Uterus (tissue), 4 donors: ENCODE results near the gene SEC14L6. TPM values are rescaled to one million over a fixed set of nuclear protein-coding genes. Genes with fewer than 3 reads are reported as not detected.

Experiments used
- DNase-seq, 2 donors: peaks; one replicate each; pipeline ENCODE4 v3.0.0-alpha.2; 2019 to 2020
- H3K27ac ChIP-seq, 2 donors: fragments of 200-600 bp; sonication (generic); 1 replicate in 1 of 2; 2 replicates in 1 of 2; pipeline ENCODE4 v1.5.1; 2016 to 2018
- H3K27me3 ChIP-seq, 2 donors: fragments of 200-600 bp; sonication (generic); one replicate each; pipeline ENCODE4 v1.5.1; 2018 to 2019; ENCODE audit warnings: control low read depth in 1 of 2
- H3K36me3 ChIP-seq, 2 donors: fragments of 200-600 bp; sonication (generic); one replicate each; pipeline ENCODE4 v1.5.1; 2019; ENCODE audit warnings: control low read depth in 1 of 2
- H3K4me1 ChIP-seq, 2 donors: fragments of 200-600 bp; sonication (generic); one replicate each; pipeline ENCODE4 v1.5.1; 2018 to 2019; ENCODE audit warnings: control low read depth in 1 of 2
- H3K4me3 ChIP-seq, 2 donors: fragments of 200-600 bp; sonication (generic); 1 replicate in 1 of 2; 2 replicates in 1 of 2; pipeline ENCODE4 v1.5.1; 2018 to 2019; ENCODE audit warnings: mild to moderate bottlenecking in 1 of 2
- H3K9me3 ChIP-seq, 2 donors: fragments of 200-600 bp; sonication (generic); one replicate each; pipeline ENCODE4 v1.5.1; 2019; ENCODE audit warnings: control low read depth in 1 of 2
- POLR2A ChIP-seq, 2 donors: fragments of 450-650 bp; IDR thresholded peaks; one replicate each; pipeline ENCODE4 v1.6.1; 2016; ENCODE audit warnings: antibody characterized with exemption in 2 of 2, mild to moderate bottlenecking in 1 of 2, moderate library complexity in 1 of 2
- intact Hi-C: fragments of 100-400 bp; cut with DNase I; formaldehyde crosslinking; loops from one replicate; pipeline ENCODE4 v1.15.1; 2023; ENCODE audit warnings: low total_unique reads
- total RNA-seq, 4 donors: library from RNA; depleted of rRNA in 3 of 4; stranded (reverse); fragments of >200 nt in 3 of 4; gene quantifications; one replicate each; pipeline versions ENCODE4 v1.1.0 to v1.2.4, GENCODE V29; 2014 to 2023
- TF ChIP-seq, protein P1 (sequence below), 4 experiments: fragments of 200-600 bp in 2 of 4; fragments of 450-650 bp in 2 of 4; sonication (generic) in 2 of 4; IDR thresholded peaks; one replicate each; pipeline ENCODE4 v1.5.1; 2016 to 2019; ENCODE audit warnings: antibody characterized with exemption in 4 of 4, mild to moderate bottlenecking in 2 of 4, moderate library complexity in 1 of 4
- donor health status: DM: yes; HTN: yes; CAD: no.

The SEC14L6 gene
- total RNA-seq, 4 donors from 2014 or later: under 0.01 to 4.8 (median 4.0) TPM; not detected in 1

DNA sequence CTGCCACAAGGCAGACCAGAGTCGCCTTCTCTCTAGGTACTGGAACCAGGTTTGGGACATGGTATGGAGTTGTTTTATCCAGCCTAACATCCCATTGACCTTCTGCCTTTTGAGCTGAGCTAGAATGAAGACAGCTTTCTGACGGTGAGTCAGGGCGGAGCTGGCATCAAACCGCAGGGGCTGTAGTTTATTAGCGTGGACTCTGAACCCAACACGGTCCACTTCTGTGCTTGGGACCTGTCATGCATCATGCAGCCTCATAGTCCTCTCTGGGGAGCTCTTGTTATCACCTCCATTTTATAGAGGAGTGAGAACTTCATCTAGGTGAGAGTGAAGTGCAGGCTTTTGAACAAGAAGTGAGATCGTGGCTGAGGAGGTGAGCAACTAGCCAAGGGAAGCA, 19.6 kb upstream of the SEC14L6 start:
- no peaks in the 10 kb centered on the region for H3K9me3 ChIP-seq
- no peaks in the 10 kb centered on the region for H3K36me3 ChIP-seq
- no peak overlapping the region for H3K27ac ChIP-seq
- H3K4me3 ChIP-seq: no peak overlapping the region
- H3K27me3 ChIP-seq: no peaks in the 10 kb centered on the region
- intact Hi-C loops: no loop called here
- H3K4me1 ChIP-seq: no peaks in the 10 kb centered on the region
- no peak for DNase-seq
- no peak for TF ChIP-seq POLR2A (IDR thresholded peaks at IDR 0.05)
- TF ChIP-seq, protein P1, sequence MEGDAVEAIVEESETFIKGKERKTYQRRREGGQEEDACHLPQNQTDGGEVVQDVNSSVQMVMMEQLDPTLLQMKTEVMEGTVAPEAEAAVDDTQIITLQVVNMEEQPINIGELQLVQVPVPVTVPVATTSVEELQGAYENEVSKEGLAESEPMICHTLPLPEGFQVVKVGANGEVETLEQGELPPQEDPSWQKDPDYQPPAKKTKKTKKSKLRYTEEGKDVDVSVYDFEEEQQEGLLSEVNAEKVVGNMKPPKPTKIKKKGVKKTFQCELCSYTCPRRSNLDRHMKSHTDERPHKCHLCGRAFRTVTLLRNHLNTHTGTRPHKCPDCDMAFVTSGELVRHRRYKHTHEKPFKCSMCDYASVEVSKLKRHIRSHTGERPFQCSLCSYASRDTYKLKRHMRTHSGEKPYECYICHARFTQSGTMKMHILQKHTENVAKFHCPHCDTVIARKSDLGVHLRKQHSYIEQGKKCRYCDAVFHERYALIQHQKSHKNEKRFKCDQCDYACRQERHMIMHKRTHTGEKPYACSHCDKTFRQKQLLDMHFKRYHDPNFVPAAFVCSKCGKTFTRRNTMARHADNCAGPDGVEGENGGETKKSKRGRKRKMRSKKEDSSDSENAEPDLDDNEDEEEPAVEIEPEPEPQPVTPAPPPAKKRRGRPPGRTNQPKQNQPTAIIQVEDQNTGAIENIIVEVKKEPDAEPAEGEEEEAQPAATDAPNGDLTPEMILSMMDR (IDR thresholded peaks at IDR 0.05): no peak

DNA sequence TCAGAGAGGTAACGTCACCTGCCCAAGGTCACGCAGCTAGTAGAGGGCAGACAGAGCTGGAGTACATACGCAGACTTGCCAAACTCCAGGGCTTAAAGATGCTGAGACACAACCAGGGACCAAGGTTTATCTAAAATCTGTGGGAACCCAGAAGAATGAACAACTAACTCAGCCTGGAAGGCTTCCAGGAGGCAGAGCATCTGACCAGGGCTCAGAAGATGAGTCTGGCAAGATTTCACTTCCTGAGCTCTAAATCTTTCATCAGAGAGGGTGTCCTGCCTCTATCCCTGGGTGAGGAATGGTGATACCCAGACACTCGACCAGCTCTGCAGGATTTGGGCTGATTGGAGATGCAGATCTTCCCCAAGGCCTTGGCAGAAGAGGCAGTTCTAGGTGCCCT, 18.8 kb upstream of the SEC14L6 start:
- DNase-seq: no peak
- Histone ChIP-seq H3K36me3 (no peaks in the 10 kb centered on the region), H3K9me3 (no peaks in the 10 kb centered on the region), H3K4me1 (no peaks in the 10 kb centered on the region), H3K4me3 (no peak overlapping the region), H3K27ac (no peak overlapping the region), H3K27me3 (no peaks in the 10 kb centered on the region)
- intact Hi-C loops: no loop called here
- TF ChIP-seq POLR2A (IDR thresholded peaks at IDR 0.05): no peak
- TF ChIP-seq, protein P1 (IDR thresholded peaks at IDR 0.05): no peak

DNA sequence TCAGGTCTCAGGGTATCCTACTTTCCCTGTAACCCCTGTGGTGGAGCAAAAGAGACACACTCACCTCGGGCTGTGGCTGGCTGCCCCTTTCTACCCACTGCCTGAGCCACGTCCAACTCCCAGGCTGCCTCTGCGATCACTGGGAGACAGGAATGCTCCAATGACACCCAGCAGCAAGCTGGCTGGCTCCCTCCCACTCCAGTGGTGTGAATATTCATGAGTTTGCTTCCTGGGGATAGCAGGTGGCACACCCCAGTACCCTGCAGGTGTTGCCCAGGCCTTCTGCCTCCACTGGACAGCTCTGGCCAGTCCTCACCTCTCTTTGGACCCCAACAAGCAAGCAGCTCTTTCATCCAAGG, 18.2 kb upstream of the SEC14L6 start:
- Histone ChIP-seq H3K4me1 (no peaks in the 10 kb centered on the region), H3K4me3 (no peak overlapping the region), H3K9me3 (no peaks in the 10 kb centered on the region), H3K27ac (no peak overlapping the region), H3K36me3 (no peaks in the 10 kb centered on the region), H3K27me3 (no peaks in the 10 kb centered on the region)
- TF ChIP-seq, protein P1 (IDR thresholded peaks at IDR 0.05): no peak
- no peak for TF ChIP-seq POLR2A (IDR thresholded peaks at IDR 0.05)
- intact Hi-C loops: no loop called here
- DNase-seq: no peak

DNA sequence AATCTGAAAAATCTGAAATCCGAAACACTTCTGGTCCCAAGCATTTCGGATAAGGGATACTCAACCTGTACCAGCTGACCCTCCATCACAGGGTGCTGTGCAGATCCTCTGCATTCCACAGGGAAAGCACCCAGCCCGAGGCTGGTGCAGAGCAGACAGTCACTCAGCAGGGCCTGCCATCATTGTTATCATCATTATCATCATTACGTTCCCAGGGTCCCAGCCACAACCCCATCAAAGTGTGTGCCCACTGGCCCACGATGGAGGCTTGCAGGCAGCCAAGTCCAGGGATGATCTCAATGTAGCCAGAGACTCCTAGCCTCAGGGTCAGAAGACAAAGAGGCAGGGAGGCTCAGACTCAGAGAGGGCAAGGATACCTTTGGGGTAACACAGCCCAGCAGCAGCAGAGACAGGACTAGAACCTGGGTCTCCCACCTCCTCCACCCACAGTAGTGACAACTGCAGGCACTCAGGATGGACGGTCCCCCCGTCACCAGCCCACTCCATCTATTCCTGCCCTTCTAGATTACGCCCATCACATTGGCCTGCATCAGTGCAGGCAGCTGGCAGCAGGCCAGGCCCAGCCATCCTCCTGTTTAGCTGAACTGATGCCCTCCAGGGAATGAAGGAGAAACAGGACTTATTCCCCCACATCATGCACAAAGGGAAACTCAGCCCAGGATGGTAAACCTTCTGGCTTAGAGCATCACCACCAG, 17.7 kb upstream of the SEC14L6 start:
- intact Hi-C loops: no loop called here
- Histone ChIP-seq H3K9me3 (no peaks in the 10 kb centered on the region), H3K27ac (no peak overlapping the region), H3K36me3 (no peaks in the 10 kb centered on the region), H3K27me3 (no peaks in the 10 kb centered on the region), H3K4me3 (no peak overlapping the region), H3K4me1 (no peaks in the 10 kb centered on the region)
- TF ChIP-seq, protein P1 (IDR thresholded peaks at IDR 0.05): no peak
- no peak for TF ChIP-seq POLR2A (IDR thresholded peaks at IDR 0.05)
- DNase-seq: no peak

DNA sequence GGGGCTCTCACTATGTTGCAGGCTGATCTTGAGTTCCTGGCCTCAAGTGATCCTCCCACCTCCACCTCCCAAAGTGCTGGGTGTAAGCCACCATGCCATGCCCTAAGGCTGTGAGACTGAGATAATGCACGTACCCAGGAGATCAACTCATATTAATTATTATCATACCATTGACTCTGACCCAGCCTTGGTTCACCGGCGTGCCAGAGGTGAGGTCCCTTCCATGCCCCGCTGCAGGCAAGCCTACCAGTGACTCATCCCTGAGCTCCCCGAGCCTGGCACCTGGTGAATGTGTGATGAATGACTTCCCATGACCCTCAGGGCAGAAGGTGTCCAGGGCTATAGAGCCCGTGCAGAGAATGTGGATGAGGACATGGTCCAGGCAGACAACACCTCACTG, 15.8 kb upstream of the SEC14L6 start:
- Histone ChIP-seq H3K27ac (no peak overlapping the region), H3K4me3 (no peak overlapping the region), H3K9me3 (no peaks in the 10 kb centered on the region), H3K36me3 (no peaks in the 10 kb centered on the region), H3K27me3 (no peaks in the 10 kb centered on the region), H3K4me1 (no peaks in the 10 kb centered on the region)
- TF ChIP-seq, protein P1 (IDR thresholded peaks at IDR 0.05): no peak
- no peak for TF ChIP-seq POLR2A (IDR thresholded peaks at IDR 0.05)
- DNase-seq: no peak
- intact Hi-C loops: no loop called here
